Amniotic epithelial cell (primary cell): ENCODE data around the gene ATIC.
"Not testable (repeated sequence)": the region's sequence is repeated elsewhere in the genome, so short reads cannot be mapped to it uniquely, and the experiment has no call there.

Experiments used
- DNase-seq: peaks from one replicate; pipeline ENCODE4 v3.0.0-alpha.2; 2010; ENCODE audit warnings: low read depth

Gene ATIC

DNA sequence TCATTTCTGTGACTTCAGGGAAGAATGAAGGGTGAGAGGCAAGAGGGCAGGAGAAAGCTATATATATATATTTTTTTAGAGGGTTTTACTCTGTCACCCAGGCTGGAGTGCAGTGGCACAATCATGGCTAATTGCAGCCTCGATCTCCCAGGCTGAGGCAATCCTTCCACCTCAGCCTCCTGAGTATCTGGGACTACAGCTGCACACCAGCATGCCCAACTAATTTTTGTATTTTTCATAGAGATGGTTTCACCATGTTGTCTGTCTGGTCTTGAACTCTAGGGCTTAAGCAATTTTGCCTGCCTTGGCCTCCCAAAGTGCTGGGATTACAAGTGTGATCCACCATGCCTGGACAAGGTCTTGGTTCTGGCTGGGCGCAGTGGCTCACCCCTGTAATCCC lies 3.4 kb downstream of the ATIC start:
- no peak for DNase-seq

GRCh38 chr2:215316336-215316735 lies 4.5 kb downstream of the ATIC start:
- DNase-seq, result no peak

- no peak for DNase-seq
These were observed 7.6 kb downstream of the ATIC start for GRCh38 chr2:215319500-215319899.

- DNase-seq, result no peak
These were observed 8.2 kb downstream of the ATIC start for GRCh38 chr2:215320102-215320501.

GRCh38 chr2:215320679-215321078 lies 8.8 kb downstream of the ATIC start:
- no peak for DNase-seq

GRCh38 chr2:215324811-215325210 lies 13.0 kb downstream of the ATIC start:
- DNase-seq, result no peak

GRCh38 chr2:215328066-215328465 lies 16.2 kb downstream of the ATIC start:
- no peak for DNase-seq

DNA sequence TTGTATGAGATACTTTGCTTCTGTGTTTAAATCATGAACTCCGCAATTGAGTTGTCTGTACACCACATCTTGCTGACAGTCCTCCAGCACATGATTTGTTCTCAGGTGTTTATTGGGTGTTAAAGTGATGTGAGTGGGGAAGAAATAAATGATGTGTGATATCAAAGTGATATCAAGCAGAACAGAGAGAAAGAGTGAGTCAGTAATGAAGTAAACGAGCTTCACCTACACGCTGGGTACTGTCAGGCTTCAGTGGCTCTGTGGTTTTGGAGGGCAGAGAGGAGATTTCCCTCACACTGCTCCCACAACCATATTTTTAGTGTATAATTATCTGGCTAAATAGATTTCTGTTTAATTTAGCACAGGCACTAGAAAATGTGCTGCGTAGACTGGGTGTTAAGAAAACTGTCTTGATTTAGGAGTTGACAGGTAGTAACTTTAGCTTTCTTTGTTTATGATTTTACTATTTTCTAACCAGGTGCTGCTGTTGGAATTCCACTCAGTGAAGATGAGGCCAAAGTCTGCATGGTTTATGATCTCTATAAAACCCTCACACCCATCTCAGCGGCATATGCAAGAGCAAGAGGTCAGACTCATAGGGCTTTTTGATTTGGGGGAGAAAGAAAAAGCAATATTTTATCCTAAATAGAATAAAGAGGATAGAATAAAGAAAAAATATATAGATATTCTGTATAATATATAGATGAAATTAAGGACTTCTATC lies 21.2 kb downstream of the ATIC start:
- no peak for DNase-seq

GRCh38 chr2:215338883-215339679 lies 27.2 kb downstream of the ATIC start:
- DNase-seq, result no peak

DNA sequence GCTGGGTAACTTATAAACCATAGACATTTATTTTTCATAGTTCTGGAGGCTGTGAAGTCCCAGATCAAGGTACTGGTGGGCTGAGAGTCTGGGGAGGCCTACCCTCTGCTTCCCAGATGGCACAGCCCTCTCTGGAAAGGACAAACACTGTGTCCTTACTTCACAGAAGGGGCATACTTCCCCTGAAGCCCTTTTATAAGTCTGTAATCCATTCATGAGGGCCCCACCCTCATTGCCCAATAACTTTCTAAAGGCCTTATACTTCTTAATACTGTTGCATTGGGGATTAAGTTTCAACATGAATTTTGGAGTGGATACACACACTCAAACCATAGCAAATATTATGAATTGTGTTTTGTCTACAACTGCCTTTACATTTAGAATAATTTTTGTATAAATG lies 36.0 kb downstream of the ATIC start:
- no peak for DNase-seq

GRCh38 chr2:215352602-215353001 lies 40.7 kb downstream of the ATIC start:
- DNase-seq, result no peak

GRCh38 chr2:215354771-215355695 lies 43.2 kb downstream of the ATIC start:
- no peak for DNase-seq

GRCh38 chr2:215355801-215356200 lies 43.9 kb downstream of the ATIC start:
- DNase-seq, result no peak

- DNase-seq, result no peak
These were observed 44.6 kb downstream of the ATIC start for GRCh38 chr2:215356334-215356947.

DNA sequence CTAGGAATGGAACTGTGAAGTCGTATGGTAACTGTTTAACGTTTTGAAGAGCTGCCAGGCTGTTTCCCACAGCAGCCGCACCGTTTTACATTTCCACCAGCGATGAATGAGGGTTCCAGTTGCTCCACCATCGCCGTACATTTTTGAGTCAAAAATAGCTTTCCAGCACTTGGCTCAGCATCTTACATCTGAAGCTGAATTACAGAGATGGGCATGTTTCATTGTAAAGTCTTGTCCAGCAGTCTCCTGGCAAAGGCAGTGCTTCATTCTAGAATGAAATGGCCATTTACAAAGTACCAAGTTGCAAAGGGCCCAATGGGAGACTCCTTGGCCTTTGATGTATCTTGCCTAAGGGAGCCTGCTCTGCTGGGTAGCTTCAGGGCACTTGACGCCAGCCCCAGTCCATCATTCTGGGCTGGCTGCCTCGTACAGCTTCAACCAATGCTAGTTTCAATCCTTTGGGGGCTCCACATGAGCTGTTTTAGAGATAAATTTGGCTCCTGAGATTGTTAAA lies 45.1 kb downstream of the ATIC start:
- no peak for DNase-seq

DNA sequence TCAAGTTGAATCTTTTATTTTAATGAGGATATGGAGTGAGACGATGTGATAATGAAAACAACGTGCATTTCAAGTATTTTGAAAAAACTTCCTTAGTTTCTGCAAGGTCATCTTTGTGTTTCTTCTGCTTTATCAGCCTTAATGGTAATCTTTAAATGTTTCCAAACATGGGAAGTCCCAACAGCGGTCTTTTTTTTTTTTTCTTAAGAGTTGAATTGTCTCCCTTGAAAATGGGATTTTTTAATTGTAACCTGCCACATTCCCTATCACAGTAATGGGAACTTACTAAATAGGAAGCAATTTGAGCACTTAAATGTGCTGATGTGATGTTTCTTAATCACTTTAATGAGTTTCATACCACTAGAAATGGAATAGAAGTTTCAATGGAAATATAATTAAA lies 45.8 kb downstream of the ATIC start:
- no peak for DNase-seq

GRCh38 chr2:215358312-215358845 lies 46.5 kb downstream of the ATIC start:
- no peak for DNase-seq

DNA sequence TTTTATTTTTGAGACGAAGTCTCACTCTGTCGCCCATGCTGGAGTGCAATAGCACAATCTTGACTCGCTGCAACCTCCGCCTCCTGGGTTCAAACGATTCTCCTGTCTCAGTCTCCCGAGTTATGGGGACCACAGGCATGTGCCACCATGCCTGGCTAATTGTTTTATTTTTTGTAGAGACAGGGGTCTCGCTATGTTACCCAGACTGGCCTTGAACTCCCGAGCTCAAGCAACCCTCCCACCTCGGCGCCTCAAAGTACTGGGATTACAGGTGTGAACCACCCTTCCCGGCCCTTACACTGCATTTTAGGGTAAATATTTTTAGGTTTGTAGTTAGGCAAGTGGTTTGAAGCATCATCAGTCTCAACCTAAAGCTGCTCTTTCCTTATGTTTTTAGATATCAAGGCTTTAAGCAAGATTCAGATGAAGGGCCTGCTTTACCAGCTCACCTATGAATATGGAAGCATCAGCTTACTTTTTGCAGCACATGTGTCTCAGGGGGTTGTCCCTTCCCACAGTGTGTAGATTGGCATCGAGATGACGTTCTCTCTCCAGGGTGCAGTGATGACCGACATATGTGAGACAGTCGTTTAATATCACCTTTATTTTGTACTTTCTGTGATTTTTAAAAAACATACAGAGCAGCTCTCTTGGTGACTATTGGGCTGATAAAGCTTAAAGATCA lies 47.2 kb downstream of the ATIC start:
- DNase-seq, result no peak

- no peak for DNase-seq
These were observed 47.7 kb downstream of the ATIC start for GRCh38 chr2:215359576-215359922.

GRCh38 chr2:215360059-215360458 lies 48.2 kb downstream of the ATIC start:
- DNase-seq, result not testable (repeated sequence)

GRCh38 chr2:215360596-215360995 lies 48.7 kb downstream of the ATIC start:
- DNase-seq, result no peak
